Activated naive CD4-positive, alpha-beta T cell (primary cell): ENCODE results near the gene MNS1.
"Not testable (repeated sequence)": the region's sequence is repeated elsewhere in the genome, so short reads cannot be mapped to it uniquely, and the experiment has no call there.

Experiments used
- DNase-seq, 4 experiments: peaks; one replicate each; lab custom pipeline; 2025; lab: John Stamatoyannopoulos, UW

MNS1 gene

GRCh38 chr15:56454836-56455235 lies 10.1 kb downstream of the MNS1 start:
- DNase-seq = no peak

GRCh38 chr15:56445746-56446145 lies 19.2 kb downstream of the MNS1 start:
- no peak for DNase-seq

GRCh38 chr15:56442354-56442753 lies 22.6 kb downstream of the MNS1 start:
- DNase-seq = no peak

GRCh38 chr15:56440214-56440770 lies 24.6 kb downstream of the MNS1 start:
- DNase-seq = no peak

GRCh38 chr15:56432304-56432703 lies 32.6 kb downstream of the MNS1 start:
- no peak for DNase-seq

GRCh38 chr15:56428821-56429458 lies 36.0 kb downstream of the MNS1 start:
- no peak for DNase-seq

- no peak for DNase-seq
Measured at GRCh38 chr15:56425976-56426375, 39.0 kb downstream of the MNS1 start.

GRCh38 chr15:56425276-56425675 lies 39.7 kb downstream of the MNS1 start:
- no peak for DNase-seq

- not testable (repeated sequence) for DNase-seq
Measured at GRCh38 chr15:56413114-56413733, 51.7 kb downstream of the MNS1 start.

GRCh38 chr15:56411122-56411749 lies 53.7 kb downstream of the MNS1 start:
- DNase-seq = no peak

- no peak for DNase-seq
Measured at GRCh38 chr15:56410721-56411120, 54.2 kb downstream of the MNS1 start.

GRCh38 chr15:56399209-56399608 lies 65.7 kb downstream of the MNS1 start:
- not testable (repeated sequence) for DNase-seq

- DNase-seq = not testable (repeated sequence)
Measured at GRCh38 chr15:56397325-56397724, 67.6 kb downstream of the MNS1 start.

- no peak for DNase-seq
Measured at GRCh38 chr15:56394909-56395308, 70.0 kb downstream of the MNS1 start.

GRCh38 chr15:56393277-56393676 lies 71.7 kb downstream of the MNS1 start:
- DNase-seq = no peak

- DNase-seq = no peak
Measured at GRCh38 chr15:56390739-56391267, 74.1 kb downstream of the MNS1 start.

GRCh38 chr15:56385908-56386307 lies 79.0 kb downstream of the MNS1 start:
- no peak for DNase-seq

- DNase-seq = no peak
Measured at GRCh38 chr15:56383010-56383409, 81.9 kb downstream of the MNS1 start.
